ENCODE data around the gene MPC1.
A peak's percentile ranks its signal among the peaks of the same experiment; 100 is the strongest.

MPC1 gene

DNA sequence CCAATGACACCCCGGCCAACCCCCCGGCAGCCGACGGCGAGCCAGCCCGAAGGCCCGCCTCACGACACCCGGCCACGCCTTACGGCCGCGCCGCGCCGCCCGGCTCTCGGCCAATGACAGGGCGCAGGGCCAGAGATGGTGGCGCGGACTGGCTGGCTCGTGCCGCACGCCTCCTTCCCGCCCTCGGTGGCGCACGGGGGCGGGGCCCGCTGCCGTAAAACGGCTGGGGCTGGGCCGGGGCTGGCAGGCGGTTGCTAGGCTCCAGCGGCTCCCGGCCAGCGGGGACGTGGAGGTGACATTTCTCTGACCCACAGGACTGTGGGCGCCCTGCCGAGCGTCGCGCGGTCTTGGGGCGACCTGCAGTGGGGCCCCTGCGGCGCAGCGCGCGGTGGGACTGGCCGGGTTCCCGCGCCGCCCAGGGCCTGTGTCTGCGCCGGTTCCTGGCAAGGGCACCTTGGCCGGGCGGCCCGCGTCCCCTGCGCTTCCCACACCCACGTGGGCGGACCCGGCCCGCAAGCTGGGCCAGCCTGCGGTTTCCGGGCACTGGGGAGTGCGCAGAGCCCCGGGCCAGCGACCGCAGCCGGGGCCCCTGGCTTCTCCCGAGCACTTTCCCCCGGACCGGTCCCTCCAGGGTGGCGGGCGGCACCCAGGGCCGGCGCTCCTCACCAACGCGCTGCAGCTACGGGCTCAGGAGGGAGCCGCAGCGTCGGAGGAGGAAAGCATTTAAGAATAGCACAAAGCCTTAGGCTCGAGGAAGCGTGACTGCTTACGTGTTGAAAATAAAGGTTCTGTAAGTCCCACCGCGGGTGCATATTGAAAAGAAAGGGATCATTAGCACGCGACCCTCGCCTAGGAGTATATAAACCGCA is at the start of gene MPC1:
Gene MPC1, minus strand, starts transcription at position 8 of the 869 bp plus-strand sequence. CDS start 64 bp downstream, outside the sequence.
- DNase-seq (ENCODE audit: low read depth) = peak; percentile 97

DNA sequence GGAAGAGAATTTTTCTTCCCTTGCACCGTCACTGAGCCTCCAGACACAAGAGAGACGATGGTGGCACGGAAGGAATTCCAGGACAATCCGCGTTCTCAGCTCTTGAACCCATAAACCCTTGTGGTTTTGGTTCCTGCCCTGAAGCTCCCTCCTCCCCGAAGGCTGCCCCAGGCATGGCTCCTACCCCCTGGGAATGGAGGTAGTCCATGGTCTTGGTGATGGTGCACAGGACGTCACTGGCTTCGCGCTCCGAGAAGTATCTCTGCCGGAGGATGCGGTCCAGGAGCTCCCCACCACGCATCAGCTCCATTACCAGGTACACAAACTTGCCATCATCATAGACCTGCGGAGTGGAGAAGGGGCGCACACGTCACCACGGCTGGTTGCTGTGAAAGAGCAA is 47.5 kb upstream of the MPC1 start:
- no peak for DNase-seq (ENCODE audit: low read depth)

DNA sequence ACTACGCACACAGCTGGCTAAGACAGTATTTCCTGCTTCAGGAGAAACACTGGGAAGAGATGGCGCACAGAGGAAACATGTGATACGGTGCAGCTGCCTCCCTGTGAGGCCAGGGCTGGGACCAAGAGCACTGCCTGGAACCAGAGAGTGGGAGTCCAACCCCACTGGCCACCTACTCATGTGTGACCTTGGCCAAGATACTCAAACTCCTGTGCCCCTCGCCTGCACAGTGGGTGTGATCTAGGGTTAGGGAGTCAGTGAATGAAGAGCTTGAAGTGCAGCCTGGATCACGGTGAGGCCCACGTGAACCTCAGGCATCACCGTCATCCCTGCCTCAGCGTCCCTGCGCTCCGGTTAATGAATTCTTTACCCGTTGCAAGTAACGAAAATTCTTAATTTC is 41.7 kb upstream of the MPC1 start:
- no peak for DNase-seq (ENCODE audit: low read depth)

DNA sequence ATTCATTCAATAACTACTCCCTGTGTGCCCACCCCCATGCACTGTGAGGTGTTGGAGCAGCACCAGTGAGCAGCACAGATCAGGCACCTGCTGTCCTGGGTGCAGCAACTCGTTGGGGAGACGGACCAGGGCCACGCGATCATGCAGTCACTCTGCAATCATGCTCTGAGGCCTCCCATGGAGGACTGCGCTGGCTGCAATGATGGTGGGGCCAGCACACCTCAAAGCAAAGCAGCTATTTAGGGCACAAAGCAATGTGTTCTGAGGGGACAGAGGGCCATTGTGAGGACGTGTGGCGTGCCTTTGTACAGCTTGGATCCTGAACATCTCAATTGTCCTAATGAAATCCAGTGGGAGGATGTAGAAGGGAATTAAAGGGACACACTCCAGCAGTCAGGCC is 41.0 kb upstream of the MPC1 start:
- DNase-seq (ENCODE audit: low read depth) = no peak

DNA sequence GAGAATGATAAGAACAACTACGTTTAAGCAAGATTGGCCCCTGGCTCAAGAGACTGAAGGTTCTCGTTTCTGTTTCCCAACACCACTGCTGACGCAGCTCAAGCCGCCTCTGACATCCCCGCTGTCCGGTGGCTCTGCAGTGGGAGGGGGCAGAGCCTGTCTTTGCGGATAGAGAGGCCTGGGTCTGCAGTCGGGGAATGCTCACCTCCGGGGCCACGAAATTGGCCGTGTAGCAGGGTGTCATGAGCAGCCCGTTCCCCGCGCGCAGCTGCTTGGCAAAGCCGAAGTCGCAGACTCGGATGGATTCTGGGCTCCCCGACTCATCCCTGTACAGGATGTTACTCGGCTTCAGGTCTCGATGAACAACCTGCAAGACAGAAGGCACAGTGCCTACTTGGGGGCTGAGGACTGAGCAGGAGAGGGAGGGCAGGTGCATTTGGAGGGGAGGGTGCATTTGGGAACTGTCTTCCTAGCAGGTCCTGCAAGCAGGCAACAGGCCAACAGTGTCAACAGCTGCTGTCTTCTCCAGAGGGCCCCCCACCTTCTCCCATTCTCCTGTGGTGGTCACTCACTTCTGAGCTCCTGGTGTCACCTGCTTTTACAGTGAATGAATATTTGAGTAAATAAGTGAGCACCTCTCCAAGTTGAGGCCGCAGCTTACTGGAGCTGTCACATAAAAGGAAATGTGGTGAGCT is 40.5 kb upstream of the MPC1 start:
- DNase-seq (ENCODE audit: low read depth) = no peak

DNA sequence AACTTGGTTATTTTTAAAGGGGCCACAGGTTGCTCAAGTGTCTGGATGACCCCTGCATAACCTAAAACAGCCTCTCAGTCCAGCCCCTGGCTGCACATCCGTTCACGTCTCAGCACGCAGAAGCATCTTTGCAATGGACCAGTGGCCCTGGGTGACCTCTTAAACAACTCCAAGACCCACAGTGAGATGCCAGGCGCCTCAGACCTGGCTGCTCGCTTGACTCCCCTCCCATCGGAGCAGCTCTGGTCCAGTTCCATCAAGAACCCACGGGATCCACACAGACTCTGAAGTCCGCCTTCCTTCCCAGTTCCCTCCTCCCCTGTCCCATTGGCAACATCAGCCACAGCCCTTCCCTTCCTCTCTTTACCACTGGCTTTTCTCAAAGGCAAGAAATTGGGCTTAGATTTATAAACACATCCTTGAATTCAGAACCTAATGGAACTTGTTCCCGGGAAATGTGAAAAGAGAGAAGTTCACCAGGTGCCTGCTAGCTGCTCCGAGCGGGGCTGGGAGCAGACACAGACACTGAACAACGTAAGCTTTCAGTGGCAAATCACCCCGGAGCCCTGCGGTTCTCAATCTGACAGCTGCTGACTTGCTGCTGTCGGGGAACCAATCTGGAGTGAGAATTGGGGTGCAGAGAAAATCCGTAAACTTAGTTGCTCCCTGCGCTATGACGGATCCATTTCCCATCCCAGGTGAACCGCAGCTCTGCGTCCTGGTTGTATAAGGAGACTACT is 39.6 kb upstream of the MPC1 start:
- DNase-seq (ENCODE audit: low read depth) = no peak

DNA sequence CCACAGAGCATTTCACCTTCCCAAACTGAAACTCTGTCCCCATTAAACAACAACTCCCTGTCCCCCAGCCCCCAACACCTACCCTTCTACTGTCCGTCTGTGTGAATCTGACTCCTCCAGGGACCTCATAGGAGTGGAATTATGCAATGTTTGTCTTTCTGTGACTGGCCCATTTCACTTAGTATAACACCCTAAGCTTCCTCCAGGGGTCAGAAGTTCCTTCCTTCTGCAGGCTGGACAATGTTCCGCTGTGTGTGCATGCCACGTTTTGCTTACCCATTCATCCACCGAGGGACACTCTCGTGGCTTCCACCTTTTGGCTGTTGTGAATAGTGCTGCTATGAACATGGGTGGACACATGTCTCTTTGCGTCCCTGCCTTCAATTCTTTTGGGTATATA is 37.6 kb upstream of the MPC1 start:
- DNase-seq (ENCODE audit: low read depth) = no peak

DNA sequence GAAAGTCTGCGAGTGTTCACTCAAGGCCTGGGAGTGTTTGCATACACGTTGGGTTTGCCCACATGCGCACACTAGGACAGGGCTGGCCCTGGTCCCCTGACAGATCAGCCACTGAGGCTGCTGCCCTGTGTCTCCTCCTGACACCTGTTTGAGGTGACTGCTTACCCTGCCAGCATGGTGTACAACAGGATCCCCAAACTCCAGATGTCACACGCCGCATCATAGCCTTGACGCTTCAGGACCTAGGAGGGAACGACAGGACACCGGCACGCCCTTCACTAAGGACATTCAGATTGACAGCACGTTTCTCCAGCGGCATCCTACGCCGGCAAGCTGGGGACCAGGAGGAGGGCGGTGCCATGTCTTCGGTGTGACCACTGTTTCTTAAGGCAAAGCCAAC is 37.0 kb upstream of the MPC1 start:
- DNase-seq (ENCODE audit: low read depth) = no peak

DNA sequence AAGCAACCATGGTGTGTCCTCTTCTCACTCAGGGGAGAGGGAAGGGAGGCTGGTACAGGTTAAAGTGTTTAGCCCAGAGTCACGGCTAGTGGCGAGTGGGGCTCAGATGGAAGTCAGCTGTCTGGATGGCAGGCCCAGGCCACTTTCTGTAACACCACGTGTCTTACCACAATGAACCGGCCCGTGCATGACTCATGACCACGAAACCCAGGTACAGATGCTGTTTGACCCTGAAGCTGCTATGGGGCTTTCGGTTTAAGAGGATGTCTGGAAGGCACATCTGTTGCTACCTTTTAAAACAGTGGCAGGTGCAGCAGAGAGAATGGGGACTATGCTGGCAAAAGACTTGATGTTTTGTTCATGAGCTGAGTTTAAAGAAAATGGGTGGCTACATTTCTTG is 36.5 kb upstream of the MPC1 start:
- DNase-seq (ENCODE audit: low read depth) = peak; percentile 41

DNA sequence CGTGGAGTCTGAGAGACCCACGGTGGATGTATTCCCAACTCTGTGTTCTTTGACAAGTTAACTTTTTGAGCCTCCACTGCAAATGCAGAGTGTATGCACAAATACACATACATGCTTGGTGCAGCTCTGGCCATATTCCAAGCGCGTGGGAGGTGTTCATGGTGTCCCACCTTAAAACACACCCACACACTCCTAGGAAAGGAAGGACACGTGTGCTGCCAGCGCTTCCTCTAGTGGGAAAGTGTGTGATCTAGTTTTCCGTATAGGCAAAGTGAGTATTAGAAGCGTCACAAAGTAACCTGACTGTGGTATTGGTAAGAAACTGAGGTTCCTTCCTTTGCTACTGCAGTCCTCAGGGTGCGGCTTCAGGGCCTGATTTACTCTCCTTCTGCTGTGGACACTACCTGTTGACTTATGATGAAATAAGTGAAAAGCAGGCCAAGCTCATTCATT is 36.0 kb upstream of the MPC1 start:
- no peak for DNase-seq (ENCODE audit: low read depth)

DNA sequence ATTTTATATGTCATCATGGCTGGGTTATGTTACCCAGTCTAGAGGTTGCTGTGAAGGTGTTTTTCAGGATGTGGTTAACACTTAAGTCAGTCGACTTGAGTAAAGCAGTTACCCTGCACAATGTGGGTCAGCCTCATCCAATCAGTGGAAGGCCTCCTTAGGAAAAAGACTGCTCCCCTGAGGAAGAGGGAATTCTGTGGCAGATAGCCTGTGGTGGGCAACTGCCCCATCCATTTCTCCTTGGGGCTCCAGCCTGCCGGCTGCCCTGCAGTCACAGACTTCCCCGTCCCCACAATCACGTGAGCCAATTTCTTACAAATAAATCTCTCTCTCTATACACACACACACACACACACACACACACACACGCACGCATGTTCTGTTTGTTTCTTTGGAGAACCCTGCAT is 34.5 kb upstream of the MPC1 start:
- DNase-seq (ENCODE audit: low read depth) = no peak

DNA sequence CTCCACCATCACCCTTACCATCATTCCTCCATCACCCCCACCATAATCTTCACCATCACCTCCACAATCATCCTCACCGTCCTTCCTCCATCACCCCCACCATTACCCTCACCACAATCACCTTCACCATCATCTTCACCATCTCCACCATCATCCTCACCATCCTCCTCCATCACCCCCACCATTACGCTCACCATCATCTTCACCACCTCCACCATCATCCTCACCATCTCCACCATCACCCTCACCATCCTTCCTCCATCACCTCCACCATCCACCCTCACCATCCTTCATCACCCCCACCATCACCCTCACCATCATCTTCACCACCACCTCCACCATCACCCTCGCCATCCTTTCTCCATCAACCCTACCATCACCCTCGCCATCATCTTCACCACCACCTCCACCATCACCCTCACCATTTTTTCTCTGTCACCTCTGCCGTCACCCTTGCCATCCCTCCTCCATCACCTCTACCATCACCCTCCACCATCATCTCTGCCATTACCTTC is 33.1 kb upstream of the MPC1 start:
- DNase-seq (ENCODE audit: low read depth) = no peak

DNA sequence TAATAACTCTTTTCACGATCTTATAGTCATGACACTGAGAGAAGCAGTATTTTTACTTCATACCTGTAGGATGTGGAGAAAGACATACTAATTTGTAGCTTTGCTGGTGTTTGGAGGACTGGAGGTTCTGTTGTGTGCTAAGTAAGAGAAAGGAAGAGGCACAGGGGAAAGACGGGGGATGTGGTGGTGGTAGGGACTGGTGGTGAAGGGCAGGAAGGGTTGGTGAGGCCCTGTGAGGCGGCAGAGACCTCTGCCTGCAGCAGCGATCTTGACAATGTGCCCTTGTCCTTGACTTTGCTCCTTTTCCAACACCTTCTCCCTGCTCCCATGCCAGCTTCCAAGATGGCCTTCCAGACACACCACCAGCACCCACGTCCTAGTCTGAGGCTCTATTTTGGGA is 32.6 kb upstream of the MPC1 start:
- DNase-seq (ENCODE audit: low read depth) = no peak

DNA sequence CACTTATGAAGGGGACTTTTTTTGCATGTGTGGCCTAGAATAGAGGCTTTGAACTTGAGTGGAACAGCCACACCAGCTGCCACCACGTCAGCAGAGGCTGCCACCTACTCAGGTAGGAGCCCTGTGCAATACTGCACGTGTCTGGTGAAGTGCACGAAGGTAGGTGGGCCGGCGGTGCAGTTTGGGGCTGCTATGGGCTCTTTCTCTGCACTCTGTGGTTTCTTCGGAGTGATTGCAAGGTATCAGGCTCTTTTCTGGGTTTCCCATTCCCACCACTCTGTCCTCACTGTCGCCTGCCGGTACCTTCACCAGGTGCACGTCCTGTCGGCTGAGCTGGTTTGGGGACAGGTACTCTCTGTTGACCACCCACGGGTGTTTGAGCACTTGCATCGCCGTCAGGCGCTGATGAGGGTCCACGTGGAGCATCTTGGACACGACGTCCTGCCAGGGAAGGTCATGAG is 30.8 kb upstream of the MPC1 start:
- no peak for DNase-seq (ENCODE audit: low read depth)

DNA sequence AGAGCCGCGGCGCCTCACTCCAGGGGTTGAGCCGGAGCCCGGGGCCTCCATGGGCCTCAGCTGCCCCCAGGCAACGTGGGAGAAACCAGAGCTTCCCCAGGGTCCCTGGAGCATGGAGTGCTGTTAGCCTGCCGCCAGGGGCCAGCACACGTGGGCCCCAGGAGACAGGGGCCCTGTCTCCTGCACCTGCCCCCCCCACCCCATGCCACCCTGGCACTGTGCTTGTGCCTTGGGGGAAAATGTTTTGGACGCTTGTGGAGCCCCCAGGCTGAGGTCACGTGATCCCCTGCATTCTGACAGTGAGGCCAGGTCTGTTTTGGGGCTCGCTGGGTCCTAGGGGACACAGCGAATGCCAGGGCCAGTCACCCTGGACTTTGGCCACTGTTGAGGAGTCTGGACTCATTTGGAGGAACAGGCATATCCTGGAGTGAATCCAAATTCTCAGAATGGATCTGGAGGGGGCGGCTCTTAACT is 30.2 kb upstream of the MPC1 start:
- no peak for DNase-seq (ENCODE audit: low read depth)

DNA sequence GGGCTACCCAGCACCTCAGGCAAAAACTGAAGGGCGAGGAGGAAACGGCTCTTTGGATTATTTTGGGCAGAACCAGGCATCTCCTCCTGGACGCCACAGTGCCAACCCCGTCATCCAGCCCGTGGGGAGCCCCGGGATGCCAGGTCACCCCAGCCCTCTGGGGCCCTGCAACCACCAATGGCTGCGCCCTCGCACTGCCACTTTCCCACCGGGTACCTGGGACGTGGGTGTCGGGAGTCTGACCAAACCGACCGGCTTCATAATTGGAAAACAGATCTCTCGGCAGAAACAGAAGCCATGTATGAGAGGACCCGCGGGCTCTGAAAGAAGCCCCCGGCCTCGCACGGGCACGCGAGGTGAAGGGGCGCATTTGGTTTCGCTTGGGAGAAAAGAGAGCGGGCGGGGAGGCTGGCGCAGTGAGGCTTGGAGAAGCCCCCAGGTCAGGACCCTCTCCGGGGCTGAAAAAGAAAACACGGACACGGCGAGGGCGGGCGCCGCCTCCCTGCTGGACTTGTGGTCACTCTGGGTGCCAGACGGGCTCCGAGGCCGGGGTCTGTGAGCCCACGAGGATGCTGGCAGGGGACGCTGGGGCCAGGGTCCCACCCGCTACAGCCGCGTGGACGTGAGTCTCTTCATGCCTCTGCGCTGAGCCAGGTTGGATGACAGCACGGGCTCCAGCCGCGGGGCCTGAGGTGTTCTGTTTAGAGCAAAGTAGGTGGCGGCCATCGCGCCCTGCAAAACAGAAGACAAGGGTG is 29.6 kb upstream of the MPC1 start:
- no peak for DNase-seq (ENCODE audit: low read depth)

DNA sequence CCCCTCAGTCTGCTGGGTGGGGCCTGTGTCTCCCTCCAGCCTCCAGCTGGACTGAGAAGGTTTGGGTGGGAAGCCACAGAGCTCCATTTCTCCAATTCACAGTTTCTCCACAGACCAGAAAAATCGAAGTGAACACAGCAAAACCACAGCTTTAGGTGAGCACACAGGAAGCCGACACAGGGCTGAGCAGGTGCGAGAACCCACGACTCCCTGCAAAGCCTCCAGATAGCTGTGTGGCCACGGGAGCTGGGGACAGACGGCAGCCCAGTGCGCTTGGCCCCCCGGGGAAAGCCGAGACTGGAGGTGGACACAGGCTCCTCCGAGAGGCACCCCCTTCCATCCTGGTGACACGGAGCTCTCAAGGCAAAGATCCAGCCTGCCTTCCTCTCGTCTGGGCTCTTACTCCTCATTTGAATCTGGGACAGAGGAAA is 29.0 kb upstream of the MPC1 start:
- no peak for DNase-seq (ENCODE audit: low read depth)

DNA sequence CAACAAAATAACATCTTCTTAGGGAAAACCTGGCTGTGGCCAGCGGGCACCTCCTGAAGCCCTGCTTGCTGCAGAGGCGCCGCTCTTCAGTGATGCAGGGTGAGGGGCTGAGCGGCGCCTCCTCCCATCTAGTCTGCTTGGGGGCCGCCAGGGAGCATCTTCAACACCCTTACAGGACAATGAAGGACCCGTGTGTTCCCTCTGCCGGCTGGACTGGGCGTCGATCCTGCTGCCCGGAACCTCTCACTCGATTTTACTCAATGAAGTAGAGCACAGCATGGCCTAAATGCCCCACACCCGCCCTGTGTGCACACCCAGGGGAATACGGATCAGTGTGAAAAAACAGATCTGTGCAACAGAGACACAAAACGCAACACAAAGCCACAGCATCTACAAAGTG is 28.5 kb upstream of the MPC1 start:
- DNase-seq (ENCODE audit: low read depth) = no peak

DNA sequence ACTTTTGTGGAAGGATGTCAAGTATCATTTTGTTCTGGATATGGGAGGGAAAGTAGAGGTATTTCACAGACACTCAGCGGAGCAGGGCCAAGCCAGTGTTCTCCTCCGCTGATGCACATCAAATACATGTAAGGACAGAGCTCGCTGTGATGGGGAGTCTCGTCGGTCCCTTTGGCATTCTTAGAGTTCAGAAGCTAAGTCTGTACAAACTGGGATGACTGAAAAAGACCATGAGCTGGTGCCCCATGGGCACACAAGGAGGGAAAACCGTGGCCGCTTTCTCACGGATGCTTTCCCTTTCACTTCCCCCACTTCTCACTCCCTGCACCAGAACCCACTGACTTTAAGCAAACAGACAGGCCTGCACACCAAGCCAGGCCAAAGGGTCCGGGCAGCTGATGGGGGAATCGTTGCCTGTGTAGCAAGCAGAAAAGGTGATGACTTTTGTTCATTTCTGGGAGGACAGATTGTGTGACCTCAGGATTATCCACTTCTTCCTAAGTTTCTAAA is 27.7 kb upstream of the MPC1 start:
- no peak for DNase-seq (ENCODE audit: low read depth)

DNA sequence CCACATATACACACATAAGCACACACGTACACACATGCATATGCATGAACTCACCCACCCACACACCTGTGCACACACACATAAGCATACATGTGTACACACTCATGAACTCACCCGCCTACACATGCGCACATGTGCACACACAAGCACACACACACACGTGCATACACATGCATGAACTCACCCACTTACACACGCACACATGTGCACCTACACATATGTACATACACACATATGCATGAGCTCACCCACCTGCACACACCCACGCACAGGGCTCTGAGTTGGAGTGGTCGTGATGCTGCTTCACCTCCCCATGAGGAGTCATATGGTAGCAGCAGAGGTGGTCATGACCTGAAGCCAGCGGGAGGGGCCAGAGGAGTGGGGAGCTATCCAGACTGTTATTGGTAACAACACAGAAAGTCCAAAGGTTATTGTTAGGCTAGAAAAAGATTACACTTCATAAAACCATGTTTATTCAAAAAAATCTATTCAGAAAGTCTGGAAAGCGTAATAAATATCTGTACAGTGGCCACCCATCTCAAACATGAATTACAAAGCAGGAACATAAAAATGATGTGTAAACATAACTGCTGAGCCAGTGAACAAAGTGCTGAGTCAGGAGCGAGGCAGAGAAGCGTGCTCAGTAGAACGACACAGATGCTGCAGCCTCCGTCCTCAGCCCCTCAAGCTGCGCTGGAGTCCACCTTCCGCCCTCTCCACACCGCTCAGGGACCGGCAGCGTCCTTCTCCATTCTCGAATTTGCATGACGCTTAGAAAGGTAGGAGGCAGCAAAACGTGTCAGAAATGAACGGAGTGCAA is 26.4 kb upstream of the MPC1 start:
- no peak for DNase-seq (ENCODE audit: low read depth)

Measured in activated T-cell treated with anti-CD3 and anti-CD28 coated beads for 24 hours (primary cell).